Measurements from ENCODE around the gene NAA60. TPM values are rescaled to one million over a fixed set of nuclear protein-coding genes. Genes with fewer than 3 reads are reported as not detected.

The NAA60 gene
- total RNA-seq, 2 donors from 2014 or later = 28.3 to 33.6 TPM

GRCh38 chr16:3478242-3478925 lies 34.9 kb downstream of the NAA60 start:
- intact Hi-C loops (cut with DNase I) = no loop called here

DNA sequence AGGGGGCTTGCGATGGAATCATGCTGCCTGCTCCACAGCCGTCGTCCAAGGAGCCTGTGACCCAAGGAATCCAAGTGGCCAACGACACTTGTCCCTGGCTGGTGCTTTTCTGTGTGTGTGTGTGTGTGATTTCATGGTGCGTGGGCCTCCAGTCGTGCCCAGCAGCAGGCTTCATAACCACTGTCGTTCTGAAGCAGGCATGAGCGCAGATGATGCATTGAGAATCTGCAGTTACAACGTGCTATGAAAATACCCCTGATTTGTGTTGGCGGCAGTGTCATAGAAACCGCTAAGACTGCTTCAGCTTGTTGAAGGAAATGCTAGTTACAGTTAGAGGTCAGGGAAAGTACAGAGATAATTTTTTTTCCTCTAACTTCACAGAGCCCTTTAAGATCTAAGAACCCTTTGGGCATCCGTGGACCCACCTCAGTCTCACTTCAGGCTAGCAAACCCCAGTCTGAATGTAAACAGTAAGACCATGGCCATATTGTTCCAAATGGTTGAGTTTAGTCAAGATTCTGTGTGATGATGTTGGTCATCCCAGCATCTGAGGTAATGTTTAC lies 36.3 kb downstream of the NAA60 start:
- intact Hi-C loops (cut with DNase I) = no loop called here
- no peak for DNase-seq (ENCODE audit: low spot score)

More at GRCh38 chr16:3478242-3478925, 34.9 kb downstream of the NAA60 start:
- no peak for DNase-seq (ENCODE audit: low spot score)

- no peak for DNase-seq (ENCODE audit: low spot score)
- intact Hi-C loops (cut with DNase I) = no loop called here
Observed at GRCh38 chr16:3480901-3481695, 37.6 kb downstream of the NAA60 start.

DNA sequence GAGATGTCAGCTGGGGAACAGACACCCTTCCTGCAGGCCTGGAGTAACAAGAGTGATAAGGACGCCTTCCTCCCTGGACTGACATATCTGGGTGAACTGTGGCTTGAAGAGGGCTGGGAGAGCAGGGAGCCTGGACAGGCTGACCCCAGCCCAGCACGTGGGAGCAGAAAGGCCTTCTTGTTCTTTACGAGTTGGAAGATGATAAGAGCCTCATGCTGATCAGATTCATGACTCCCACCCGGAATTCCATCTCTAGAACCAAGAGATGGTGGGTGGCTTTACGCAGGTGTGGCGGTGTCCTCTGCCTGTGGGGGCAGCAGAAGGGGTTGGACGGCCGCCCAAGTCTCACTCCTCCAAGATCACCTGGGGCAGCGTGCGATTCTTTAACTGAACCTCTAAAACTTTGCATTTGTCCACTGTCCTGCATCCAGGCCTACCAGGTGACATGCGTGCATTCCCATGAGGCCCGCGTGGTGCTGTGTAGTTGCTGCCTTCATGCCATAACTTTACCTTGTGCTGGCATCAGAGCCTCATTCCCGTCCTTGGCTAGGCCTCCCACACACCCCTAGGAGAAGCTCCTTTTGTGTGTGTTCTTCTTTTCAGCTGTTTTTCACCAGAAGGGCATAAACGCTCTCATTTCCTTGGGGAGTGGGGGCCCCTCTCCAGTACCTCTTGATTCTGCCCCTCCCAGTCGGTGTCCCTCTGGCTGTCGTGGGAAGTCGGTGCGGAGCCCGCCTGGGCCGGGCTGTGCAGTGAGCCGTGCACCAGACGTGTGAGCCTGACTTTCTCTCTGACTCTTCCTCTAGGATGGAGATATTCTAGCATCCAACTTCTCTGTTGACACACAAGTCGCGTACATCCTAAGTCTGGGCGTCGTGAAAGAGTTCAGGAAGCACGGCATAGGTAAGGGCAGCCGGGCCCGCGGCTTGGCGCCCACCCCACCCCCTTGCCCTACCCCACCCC lies 38.5 kb downstream of the NAA60 start:
- DNase-seq (ENCODE audit: low spot score) = no peak
- intact Hi-C loops (cut with DNase I) = no loop called here

DNA sequence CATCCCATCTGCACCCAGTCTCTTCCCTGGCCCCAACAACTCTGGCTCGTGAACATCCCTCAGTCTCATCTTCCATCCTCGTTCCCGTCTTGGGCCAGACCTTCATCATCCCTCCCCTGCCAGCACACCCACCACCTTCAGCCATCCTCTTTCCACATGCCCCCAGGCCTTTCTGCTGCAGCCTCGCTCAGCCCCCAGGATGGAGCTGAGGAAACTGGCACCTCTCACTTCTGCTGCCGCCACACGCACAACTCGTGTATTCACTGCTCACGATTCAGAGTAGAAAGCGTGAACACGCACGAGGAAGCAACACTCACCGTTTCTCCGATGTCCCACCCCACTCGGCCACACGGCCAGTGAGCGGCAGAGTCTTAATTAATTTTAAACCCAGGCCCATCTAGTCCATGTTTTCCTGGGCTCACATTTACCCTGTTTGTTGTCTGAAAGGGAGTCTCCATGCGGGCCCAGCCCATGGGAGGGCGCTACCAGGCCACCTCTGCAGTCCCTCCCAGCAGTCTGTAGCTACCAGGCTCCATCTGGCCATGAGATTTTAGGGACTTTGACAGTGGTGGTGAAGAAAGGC lies 39.3 kb downstream of the NAA60 start:
- peak; percentile 61 for DNase-seq (ENCODE audit: low spot score)
- intact Hi-C loops (cut with DNase I) = no loop called here

GRCh38 chr16:3484318-3485096 lies 41.0 kb downstream of the NAA60 start:
- intact Hi-C loops (cut with DNase I) = no loop called here
- DNase-seq (ENCODE audit: low spot score) = peak; percentile 58

DNA sequence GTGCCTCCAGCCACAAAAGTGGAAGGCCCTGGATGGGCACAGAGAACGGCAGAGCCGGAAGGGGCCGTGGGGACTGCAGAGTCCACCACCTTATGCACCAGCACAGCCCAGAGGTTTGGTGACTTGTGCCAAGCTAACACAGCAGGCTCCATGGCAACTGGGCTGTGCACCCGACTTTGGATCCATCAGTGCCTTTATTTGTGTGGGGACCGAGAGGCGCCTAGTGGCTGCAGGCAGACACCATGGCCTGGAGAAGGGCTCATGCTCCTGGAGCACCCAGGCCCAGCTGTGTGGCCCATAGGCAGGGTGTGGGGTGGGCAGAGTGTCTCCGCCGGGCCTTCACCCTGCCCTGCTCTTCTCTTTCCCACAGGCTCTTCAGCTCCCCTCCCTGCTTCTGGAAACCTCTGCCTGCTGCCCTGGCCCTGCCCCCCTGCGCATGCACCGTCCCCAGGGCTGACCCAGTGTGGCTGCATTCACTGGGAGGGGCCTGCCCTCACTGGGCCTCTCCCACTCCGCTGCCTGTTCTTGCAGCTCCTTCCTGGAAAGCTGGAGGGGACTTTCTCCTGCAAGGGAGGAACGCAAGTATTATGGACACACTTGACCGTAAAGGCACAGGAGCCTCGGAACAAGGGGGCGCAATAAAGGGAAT lies 41.7 kb downstream of the NAA60 start:
- intact Hi-C loops (cut with DNase I) = no loop called here

DNA sequence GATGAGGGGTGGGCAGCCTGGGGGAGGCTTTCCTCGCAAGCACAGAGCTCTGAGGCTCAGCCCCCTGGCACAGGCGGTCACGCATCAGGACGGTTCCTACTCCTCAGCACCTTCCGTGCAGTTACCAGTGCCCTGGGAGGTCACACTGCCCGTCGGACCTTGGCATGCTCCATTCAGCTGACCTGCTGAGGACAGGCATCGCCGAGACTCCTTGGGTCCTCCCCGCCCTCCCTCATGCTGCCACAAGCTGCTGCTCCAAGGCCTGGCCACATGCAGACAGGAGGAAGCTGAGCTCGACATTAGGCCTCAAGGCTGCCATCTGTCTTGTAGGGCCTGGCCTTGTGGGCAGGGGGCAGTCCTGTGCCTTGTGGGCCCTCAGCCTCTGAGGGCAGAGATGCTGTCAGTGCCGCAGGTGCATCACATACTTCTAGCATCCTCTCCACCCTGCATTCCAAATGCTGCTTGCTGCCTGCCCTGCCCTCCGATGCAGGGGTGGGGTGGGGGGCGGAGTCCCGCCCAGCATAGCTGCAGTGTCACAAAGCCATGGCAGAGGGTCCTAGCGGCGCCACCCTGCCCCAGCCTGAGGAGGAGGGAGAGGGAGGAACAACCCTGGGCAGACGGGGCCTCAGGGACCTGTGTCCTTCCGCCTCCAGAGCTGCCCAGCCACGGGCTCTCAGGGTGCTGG lies 42.5 kb downstream of the NAA60 start:
- intact Hi-C loops (cut with DNase I) = no loop called here
- peak; percentile 76 for DNase-seq (ENCODE audit: low spot score)

More for the DNA sequence above, 41.7 kb downstream of the NAA60 start:
- peak; percentile 38 for DNase-seq (ENCODE audit: low spot score)

- intact Hi-C loops (cut with DNase I) = no loop called here
- DNase-seq (ENCODE audit: low spot score) = peak; percentile 62
Observed at GRCh38 chr16:3486506-3487215, 43.2 kb downstream of the NAA60 start.

DNA sequence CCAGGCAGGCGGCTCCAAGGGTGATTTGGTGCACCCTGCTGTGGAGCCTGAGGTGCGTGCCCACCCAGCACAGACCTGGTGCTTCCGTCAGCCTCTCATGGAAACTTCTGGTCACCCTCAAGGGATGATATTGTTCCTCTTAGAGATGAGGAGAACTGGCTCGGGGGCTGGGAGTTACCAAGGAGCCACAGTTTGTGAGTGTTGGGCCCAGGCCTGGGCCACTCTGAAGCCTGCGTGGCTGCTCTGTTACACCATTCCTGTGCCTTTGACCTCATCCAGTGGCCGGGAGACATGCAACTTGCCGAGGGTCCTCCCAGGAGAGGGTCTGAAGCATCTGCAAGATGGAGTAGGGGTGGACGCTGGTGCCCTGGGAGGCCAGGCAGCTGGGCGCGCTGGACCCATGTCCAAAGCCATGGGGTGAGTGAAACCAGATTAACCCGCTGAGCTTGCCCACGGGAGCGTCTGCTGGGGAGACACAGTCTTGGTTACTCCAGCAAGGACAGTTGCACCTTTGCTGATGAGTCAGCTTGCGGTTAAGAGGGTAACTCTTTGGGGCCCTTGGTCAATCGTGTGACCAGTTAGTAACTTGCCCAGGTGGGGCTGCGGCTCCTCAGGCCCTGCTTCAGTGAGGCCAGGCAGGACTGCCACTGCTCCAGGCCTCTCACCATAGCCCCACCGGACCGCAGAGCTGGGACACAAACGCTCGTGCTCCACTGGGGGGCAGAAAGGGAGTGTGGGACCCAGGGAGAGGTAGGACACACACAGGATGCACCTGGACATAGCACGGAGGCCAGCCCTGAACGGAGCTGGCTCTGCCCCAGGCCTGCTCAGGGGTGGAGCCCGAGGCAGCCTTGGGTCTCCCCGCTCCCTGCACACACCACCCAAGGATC lies 44.3 kb downstream of the NAA60 start:
- peak; percentile 58 for DNase-seq (ENCODE audit: low spot score)
- intact Hi-C loops (cut with DNase I) = no loop called here

- no peak for DNase-seq (ENCODE audit: low spot score)
- intact Hi-C loops (cut with DNase I) = no loop called here
Observed at GRCh38 chr16:3488801-3489200, 45.3 kb downstream of the NAA60 start.

DNA sequence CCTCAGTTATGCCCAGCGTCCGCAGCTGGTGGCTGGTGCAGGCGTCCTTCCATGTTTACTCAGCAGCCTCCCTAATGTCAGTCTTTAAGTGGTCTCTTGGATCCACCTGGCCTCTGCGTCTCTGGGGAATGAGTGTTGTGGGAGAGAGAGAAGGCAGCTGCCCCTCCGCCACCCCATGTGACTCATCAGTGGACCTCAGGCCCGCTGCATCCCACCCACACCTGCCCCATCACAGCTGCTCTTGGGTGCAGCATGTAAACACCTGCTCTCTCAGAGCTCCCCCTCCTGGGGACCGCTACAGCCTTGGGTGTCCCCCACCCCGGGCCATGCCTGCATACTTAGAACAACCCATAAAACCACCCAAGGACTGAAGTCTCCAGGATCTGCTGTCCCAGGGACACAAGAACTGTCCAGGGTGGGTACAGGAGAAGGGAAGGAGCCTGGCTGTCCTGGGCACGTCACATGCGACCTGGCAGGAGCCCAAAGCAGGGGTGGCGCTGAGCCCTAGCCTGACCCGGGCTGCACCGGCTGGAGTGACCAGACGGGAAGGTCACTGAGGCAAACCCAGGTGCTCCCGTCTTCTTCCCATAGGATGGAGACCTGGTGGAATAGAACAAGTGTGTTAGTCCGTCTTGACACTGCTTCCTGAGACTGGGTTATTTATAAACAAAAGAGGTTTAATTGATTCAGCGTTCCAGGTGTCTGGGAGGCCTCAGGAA lies 47.6 kb downstream of the NAA60 start:
- DNase-seq (ENCODE audit: low spot score) = peak; percentile 81

DNA sequence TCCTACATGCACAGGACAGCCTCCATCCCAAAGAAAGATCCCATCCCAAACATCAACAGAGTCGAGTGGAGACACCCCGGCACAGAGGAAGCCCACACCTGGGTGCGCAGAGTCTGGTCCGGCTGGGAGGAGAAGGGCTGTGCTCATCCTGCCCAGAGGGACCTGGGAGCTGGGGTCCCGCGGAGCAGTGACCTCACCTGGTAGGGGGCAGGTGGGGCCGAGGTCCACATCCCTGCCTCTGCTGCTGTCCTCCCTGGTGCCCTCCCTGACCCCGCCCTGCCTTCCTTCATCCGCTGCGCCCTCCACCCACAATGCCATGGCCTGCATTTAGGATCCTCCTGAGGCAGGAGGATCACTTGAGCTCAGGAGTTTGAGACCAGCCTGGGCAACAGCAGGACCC lies 48.9 kb downstream of the NAA60 start:
- intact Hi-C loops (cut with DNase I) = no loop called here
- peak; percentile 67 for DNase-seq (ENCODE audit: low spot score)

More for the DNA sequence above, 47.6 kb downstream of the NAA60 start:
- intact Hi-C loops (cut with DNase I) = no loop called here

GRCh38 chr16:3494386-3494973 lies 51.0 kb downstream of the NAA60 start:
- intact Hi-C loops (cut with DNase I) = no loop called here

GRCh38 chr16:3495176-3495575 lies 51.7 kb downstream of the NAA60 start, which contains the start of gene C16orf90:
Gene C16orf90, minus strand, starts transcription at chr16:3495489. Its CDS starts 68 bp downstream, at chr16:3495421.
- DNase-seq (ENCODE audit: low spot score) = peak; percentile 38
- intact Hi-C loops (cut with DNase I) = no loop called here

More at GRCh38 chr16:3494386-3494973, 51.0 kb downstream of the NAA60 start:
- DNase-seq (ENCODE audit: low spot score) = peak; percentile 66
